ENCODE results near the gene MACF1. TPM values are rescaled to one million over a fixed set of nuclear protein-coding genes. Genes with fewer than 3 reads are reported as not detected.

The MACF1 gene
- total RNA-seq, 1 donor: 218 TPM

DNA sequence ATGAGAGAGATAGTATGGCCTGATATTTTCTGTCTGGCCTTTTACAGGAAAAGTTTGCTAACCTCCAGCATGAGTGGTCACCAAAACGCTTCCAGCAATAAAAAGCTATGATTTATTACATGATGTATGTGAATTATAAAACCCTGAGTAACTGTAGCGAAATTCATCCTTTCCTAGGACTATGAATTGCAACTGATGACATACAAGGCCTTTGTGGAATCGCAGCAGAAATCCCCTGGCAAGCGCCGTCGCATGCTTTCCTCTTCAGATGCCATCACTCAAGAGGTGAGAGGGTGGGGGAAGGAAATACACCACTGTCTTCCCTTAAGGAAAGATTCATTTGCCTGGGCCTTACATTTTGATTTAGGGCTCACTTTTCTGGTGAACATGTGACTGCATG is 117.9 kb downstream of the MACF1 start:
- Histone ChIP-seq H3K9me3 (ENCODE audit: low read depth, low read length) (no peaks in the 10 kb centered on the region), H3K27me3 (ENCODE audit: insufficient read depth, low read length) (no peaks in the 10 kb centered on the region), H3K4me3 (ENCODE audit: low read length) (no peak overlapping the region), H3K4me1 (ENCODE audit: insufficient read depth, low read length) (no peaks in the 10 kb centered on the region)

DNA sequence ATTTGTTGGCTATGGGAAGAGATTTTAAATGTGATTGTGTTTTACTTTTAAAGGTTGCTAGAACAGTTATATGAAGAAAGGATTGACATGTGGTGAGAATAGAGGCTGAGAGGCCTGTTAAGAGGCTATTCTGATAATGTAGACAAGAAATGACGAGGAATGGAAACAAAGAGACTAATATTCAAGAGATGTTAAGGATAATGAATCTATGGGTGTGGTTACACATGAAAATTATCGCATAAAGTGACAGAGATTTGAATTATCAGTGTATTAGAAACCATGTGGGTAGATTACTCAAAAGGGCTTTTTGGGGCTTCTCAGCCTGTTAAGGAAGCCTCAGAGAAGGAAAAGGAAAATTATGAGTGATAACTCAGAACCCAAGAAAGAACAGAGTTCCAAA is 120.4 kb downstream of the MACF1 start:
- no peaks in the 10 kb centered on the region for H3K27me3 ChIP-seq (ENCODE audit: insufficient read depth, low read length)
- H3K4me3 ChIP-seq (ENCODE audit: low read length): no peak overlapping the region
- no peaks in the 10 kb centered on the region for H3K4me1 ChIP-seq (ENCODE audit: insufficient read depth, low read length)
- no peaks in the 10 kb centered on the region for H3K9me3 ChIP-seq (ENCODE audit: low read depth, low read length)

GRCh38 chr1:39326836-39327235 is 122.3 kb downstream of the MACF1 start:
- H3K9me3 ChIP-seq (ENCODE audit: low read depth, low read length): no peaks in the 10 kb centered on the region
- H3K4me3 ChIP-seq (ENCODE audit: low read length): no peak overlapping the region
- H3K4me1 ChIP-seq (ENCODE audit: insufficient read depth, low read length): no peaks in the 10 kb centered on the region
- H3K27me3 ChIP-seq (ENCODE audit: insufficient read depth, low read length): no peaks in the 10 kb centered on the region

DNA sequence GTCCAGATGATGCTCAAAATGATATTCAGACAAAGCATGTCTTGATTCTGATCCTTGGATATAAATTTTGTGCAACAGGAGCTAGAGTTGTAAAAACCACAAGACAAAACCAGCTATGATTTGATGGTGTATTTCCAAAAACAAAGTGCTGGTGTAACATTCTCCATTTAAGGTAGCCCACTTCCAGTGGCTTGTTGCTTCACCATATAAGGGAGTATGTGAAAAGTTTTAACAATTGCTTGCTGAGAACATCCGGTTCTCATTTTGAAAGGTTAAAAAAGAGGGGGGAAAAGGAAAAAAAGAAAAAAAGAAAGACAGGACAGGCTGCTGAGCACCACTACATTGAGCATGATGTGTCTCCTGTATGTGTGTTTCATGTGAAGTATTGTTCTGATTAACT is 123.6 kb downstream of the MACF1 start:
- no peaks in the 10 kb centered on the region for H3K4me1 ChIP-seq (ENCODE audit: insufficient read depth, low read length)
- H3K9me3 ChIP-seq (ENCODE audit: low read depth, low read length): no peaks in the 10 kb centered on the region
- H3K27me3 ChIP-seq (ENCODE audit: insufficient read depth, low read length): no peaks in the 10 kb centered on the region
- peak overlapping the region; percentile 7 for H3K4me3 ChIP-seq (ENCODE audit: low read length)

DNA sequence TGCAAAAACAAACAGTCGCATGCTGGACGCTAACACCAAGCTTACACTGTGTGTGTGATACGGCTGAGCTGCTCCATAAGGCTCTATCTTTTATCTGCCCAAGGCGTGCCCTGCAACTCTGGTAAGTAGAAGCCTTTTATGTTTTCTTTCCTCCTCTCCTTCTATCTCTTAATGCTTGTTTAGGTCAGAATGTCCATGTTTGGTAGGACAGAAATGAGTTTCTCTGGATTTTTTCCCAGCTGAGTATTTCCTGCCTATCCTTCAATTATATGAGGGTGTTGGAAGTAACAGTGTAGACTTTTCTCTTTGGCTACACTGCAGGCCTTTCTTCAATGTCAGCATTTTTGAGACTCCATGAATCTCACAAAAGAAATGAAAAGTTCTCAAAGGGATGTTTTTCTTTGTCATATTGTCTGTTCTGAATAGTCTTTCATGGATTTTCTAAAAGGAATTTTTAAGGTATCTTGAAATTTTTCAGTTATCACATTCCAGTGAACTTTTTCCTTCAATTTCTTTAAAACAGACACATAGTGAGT is 124.2 kb downstream of the MACF1 start:
- Histone ChIP-seq H3K4me3 (ENCODE audit: low read length) (peak overlapping the region; percentile 7), H3K9me3 (ENCODE audit: low read depth, low read length) (no peaks in the 10 kb centered on the region), H3K27me3 (ENCODE audit: insufficient read depth, low read length) (no peaks in the 10 kb centered on the region), H3K4me1 (ENCODE audit: insufficient read depth, low read length) (no peaks in the 10 kb centered on the region)

DNA sequence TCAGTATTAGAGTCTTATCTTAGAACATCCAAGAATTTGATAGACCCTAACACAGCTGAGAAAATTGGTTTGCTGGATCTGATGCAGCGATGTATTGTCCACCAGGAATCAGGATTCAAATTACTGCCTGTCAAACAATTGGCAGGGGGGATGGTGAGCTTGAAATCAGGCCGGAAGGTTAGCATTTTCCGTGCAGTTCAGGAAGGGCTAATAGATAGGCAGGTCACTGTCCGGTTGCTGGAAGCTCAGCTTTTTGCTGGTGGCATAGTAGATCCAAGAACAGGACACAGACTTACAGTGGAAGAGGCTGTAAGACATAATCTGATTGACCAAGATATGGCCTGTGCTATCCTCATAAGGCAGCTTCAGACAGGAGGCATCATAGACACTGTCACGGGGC is 127.2 kb downstream of the MACF1 start:
- Histone ChIP-seq H3K9me3 (ENCODE audit: low read depth, low read length) (no peaks in the 10 kb centered on the region), H3K4me1 (ENCODE audit: insufficient read depth, low read length) (peaks cover 14% of the 10 kb centered on the region), H3K27me3 (ENCODE audit: insufficient read depth, low read length) (no peaks in the 10 kb centered on the region), H3K4me3 (ENCODE audit: low read length) (no peak overlapping the region)

GRCh38 chr1:39332291-39332690 is 127.8 kb downstream of the MACF1 start:
- Histone ChIP-seq H3K4me3 (ENCODE audit: low read length) (no peak overlapping the region), H3K4me1 (ENCODE audit: insufficient read depth, low read length) (peaks cover 14% of the 10 kb centered on the region), H3K27me3 (ENCODE audit: insufficient read depth, low read length) (no peaks in the 10 kb centered on the region), H3K9me3 (ENCODE audit: low read depth, low read length) (no peaks in the 10 kb centered on the region)

- Histone ChIP-seq H3K27me3 (ENCODE audit: insufficient read depth, low read length) (no peaks in the 10 kb centered on the region), H3K9me3 (ENCODE audit: low read depth, low read length) (no peaks in the 10 kb centered on the region), H3K4me3 (ENCODE audit: low read length) (no peak overlapping the region), H3K4me1 (ENCODE audit: insufficient read depth, low read length) (peaks cover 14% of the 10 kb centered on the region)
These were observed 128.3 kb downstream of the MACF1 start for GRCh38 chr1:39332828-39333227.

DNA sequence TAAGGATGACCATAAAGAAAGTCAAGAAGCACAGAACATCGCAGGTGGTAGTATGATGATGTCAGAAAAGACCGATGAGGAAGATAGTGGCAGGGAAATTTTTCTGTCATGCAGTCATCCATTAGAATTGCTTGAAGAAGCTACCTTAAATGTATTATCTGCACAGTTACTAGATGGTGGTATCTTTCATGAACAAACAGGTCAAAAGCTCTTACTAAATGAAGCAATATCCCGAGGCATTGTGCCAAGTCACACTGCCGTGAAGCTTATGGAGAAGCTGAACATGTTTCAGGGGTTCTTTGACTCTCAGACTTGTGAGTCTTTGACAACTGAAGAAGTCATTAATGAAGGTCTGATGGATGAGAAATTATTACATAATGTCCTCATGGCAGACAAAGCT is 128.8 kb downstream of the MACF1 start:
- no peaks in the 10 kb centered on the region for H3K27me3 ChIP-seq (ENCODE audit: insufficient read depth, low read length)

GRCh38 chr1:39335216-39335615 is 130.7 kb downstream of the MACF1 start:
- Histone ChIP-seq H3K9me3 (ENCODE audit: low read depth, low read length) (no peaks in the 10 kb centered on the region), H3K4me1 (ENCODE audit: insufficient read depth, low read length) (peaks cover 14% of the 10 kb centered on the region), H3K27me3 (ENCODE audit: insufficient read depth, low read length) (no peaks in the 10 kb centered on the region), H3K4me3 (ENCODE audit: low read length) (no peak overlapping the region)

More for the DNA sequence above, 128.8 kb downstream of the MACF1 start:
- no peak overlapping the region for H3K4me3 ChIP-seq (ENCODE audit: low read length)
- peaks cover 14% of the 10 kb centered on the region for H3K4me1 ChIP-seq (ENCODE audit: insufficient read depth, low read length)
- H3K9me3 ChIP-seq (ENCODE audit: low read depth, low read length): no peaks in the 10 kb centered on the region

DNA sequence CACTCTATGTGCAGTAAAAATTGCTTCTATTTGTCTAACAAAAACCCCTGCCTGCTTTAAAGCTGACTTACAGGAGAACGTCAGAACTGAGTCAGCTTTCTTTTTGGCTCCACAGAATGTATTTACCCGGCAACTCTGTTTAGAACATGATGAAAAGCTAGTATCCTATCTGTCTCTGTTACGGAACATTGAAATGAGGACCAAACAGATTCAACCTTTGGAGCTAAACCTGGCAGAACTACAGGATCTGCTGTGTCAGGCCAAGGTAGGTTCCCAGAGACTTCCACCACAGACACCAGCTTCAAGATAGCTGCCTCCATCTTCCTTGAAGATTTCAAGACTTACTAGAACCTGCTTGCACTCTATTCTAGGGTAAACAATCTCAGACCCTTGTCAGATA is 132.6 kb downstream of the MACF1 start:
- no peaks in the 10 kb centered on the region for H3K27me3 ChIP-seq (ENCODE audit: insufficient read depth, low read length)
- H3K4me1 ChIP-seq (ENCODE audit: insufficient read depth, low read length): peaks cover 14% of the 10 kb centered on the region
- H3K4me3 ChIP-seq (ENCODE audit: low read length): no peak overlapping the region
- no peaks in the 10 kb centered on the region for H3K9me3 ChIP-seq (ENCODE audit: low read depth, low read length)

GRCh38 chr1:39342776-39343175 is 138.3 kb downstream of the MACF1 start:
- no peaks in the 10 kb centered on the region for H3K9me3 ChIP-seq (ENCODE audit: low read depth, low read length)
- H3K27me3 ChIP-seq (ENCODE audit: insufficient read depth, low read length): no peaks in the 10 kb centered on the region
- H3K4me1 ChIP-seq (ENCODE audit: insufficient read depth, low read length): no peaks in the 10 kb centered on the region
- H3K4me3 ChIP-seq (ENCODE audit: low read length): no peak overlapping the region

GRCh38 chr1:39344394-39345154 is 140.1 kb downstream of the MACF1 start:
- Histone ChIP-seq H3K27me3 (ENCODE audit: insufficient read depth, low read length) (no peaks in the 10 kb centered on the region), H3K9me3 (ENCODE audit: low read depth, low read length) (no peaks in the 10 kb centered on the region), H3K4me3 (ENCODE audit: low read length) (no peak overlapping the region), H3K4me1 (ENCODE audit: insufficient read depth, low read length) (no peaks in the 10 kb centered on the region)

- H3K27me3 ChIP-seq (ENCODE audit: insufficient read depth, low read length): no peaks in the 10 kb centered on the region
- no peaks in the 10 kb centered on the region for H3K4me1 ChIP-seq (ENCODE audit: insufficient read depth, low read length)
- H3K9me3 ChIP-seq (ENCODE audit: low read depth, low read length): no peaks in the 10 kb centered on the region
- H3K4me3 ChIP-seq (ENCODE audit: low read length): no peak overlapping the region
These were observed 142.4 kb downstream of the MACF1 start for GRCh38 chr1:39346872-39347271.

GRCh38 chr1:39348278-39348677 is 143.8 kb downstream of the MACF1 start:
- Histone ChIP-seq H3K4me3 (ENCODE audit: low read length) (no peak overlapping the region), H3K4me1 (ENCODE audit: insufficient read depth, low read length) (no peaks in the 10 kb centered on the region), H3K9me3 (ENCODE audit: low read depth, low read length) (no peaks in the 10 kb centered on the region)

GRCh38 chr1:39352881-39353280 is 148.4 kb downstream of the MACF1 start:
- Histone ChIP-seq H3K4me3 (ENCODE audit: low read length) (no peak overlapping the region), H3K9me3 (ENCODE audit: low read depth, low read length) (no peaks in the 10 kb centered on the region), H3K27me3 (ENCODE audit: insufficient read depth, low read length) (no peaks in the 10 kb centered on the region), H3K4me1 (ENCODE audit: insufficient read depth, low read length) (no peaks in the 10 kb centered on the region)

More at GRCh38 chr1:39348278-39348677, 143.8 kb downstream of the MACF1 start:
- no peaks in the 10 kb centered on the region for H3K27me3 ChIP-seq (ENCODE audit: insufficient read depth, low read length)
